ENCODE measurements around the gene IL10RB. TPM values are rescaled to one million over a fixed set of nuclear protein-coding genes. Genes with fewer than 3 reads are reported as not detected.

IL10RB gene
- total and polyA plus RNA-seq, 10 of the 15 experiments (the other 5 are each of a cell fraction or from before 2014, with no cell fraction given), result 15.0 to 55.1 (median 34.9) TPM

GRCh38 chr21:33238565-33239255, 27.5 kb upstream of the IL10RB start (continued):
- TF ChIP-seq, protein P1, sequence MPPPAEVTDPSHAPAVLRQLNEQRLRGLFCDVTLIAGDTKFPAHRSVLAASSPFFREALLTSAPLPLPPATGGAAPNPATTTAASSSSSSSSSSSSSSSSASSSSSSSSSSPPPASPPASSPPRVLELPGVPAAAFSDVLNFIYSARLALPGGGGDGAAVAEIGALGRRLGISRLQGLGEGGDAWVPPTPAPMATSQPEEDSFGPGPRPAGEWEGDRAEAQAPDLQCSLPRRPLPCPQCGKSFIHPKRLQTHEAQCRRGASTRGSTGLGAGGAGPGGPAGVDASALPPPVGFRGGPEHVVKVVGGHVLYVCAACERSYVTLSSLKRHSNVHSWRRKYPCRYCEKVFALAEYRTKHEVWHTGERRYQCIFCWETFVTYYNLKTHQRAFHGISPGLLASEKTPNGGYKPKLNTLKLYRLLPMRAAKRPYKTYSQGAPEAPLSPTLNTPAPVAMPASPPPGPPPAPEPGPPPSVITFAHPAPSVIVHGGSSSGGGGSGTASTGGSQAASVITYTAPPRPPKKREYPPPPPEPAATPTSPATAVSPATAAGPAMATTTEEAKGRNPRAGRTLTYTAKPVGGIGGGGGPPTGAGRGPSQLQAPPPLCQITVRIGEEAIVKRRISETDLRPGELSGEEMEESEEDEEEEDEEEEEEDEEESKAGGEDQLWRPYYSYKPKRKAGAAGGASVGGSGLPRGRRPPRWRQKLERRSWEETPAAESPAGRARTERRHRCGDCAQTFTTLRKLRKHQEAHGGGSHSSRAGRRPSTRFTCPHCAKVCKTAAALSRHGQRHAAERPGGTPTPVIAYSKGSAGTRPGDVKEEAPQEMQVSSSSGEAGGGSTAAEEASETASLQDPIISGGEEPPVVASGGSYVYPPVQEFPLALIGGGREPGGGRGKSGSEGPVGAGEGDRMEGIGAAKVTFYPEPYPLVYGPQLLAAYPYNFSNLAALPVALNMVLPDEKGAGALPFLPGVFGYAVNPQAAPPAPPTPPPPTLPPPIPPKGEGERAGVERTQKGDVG (CRISPR knock-in tag; IDR thresholded peaks at IDR 0.05), result no peak
- 0 out of 2 replicates have a peak, but pooled peaks have one; percentile 20 for TF ChIP-seq SMC3 (IDR thresholded peaks at IDR 0.05; ENCODE audit: borderline replicate concordance, low read length)
- TF ChIP-seq, protein P2, sequence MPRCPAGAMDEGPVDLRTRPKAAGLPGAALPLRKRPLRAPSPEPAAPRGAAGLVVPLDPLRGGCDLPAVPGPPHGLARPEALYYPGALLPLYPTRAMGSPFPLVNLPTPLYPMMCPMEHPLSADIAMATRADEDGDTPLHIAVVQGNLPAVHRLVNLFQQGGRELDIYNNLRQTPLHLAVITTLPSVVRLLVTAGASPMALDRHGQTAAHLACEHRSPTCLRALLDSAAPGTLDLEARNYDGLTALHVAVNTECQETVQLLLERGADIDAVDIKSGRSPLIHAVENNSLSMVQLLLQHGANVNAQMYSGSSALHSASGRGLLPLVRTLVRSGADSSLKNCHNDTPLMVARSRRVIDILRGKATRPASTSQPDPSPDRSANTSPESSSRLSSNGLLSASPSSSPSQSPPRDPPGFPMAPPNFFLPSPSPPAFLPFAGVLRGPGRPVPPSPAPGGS (IDR thresholded peaks at IDR 0.05; ENCODE audit: borderline replicate concordance, insufficient read depth, low read depth, low read length, poor library complexity, severe bottlenecking), result peak; percentile 53
- peak; percentile 41; the same call in 1 of the 2 replicates for TF ChIP-seq GABPA (IDR thresholded peaks at IDR 0.05; ENCODE audit: low read depth)
- no peak for TF ChIP-seq E2F4 (IDR thresholded peaks at IDR 0.05; ENCODE audit: low read depth, low read length)
- TF ChIP-seq TCF7 (IDR thresholded peaks at IDR 0.05; ENCODE audit: borderline replicate concordance), result peak; percentile 24; the same call in 1 of the 2 replicates
- TF ChIP-seq YBX1 (IDR thresholded peaks at IDR 0.05), result no peak
- TF ChIP-seq PKNOX1 (IDR thresholded peaks at IDR 0.05), result peak; percentile 28; the same call in 1 of the 2 replicates
- TF ChIP-seq BHLHE40 (IDR thresholded peaks at IDR 0.05; ENCODE audit: borderline replicate concordance in 1 of 2, low read depth in 2 of 2, low read length in 1 of 2), result peak; percentile 32 to 76; a peak in 3 of 4 replicates
- TF ChIP-seq ZNF274 (IDR thresholded peaks at IDR 0.05; ENCODE audit: insufficient read depth, insufficient read length), result no peak
- no peak for TF ChIP-seq ZNF622 (IDR thresholded peaks at IDR 0.05)
- no peak for TF ChIP-seq PML (IDR thresholded peaks at IDR 0.05; ENCODE audit: low read length)
- TF ChIP-seq, protein P3, sequence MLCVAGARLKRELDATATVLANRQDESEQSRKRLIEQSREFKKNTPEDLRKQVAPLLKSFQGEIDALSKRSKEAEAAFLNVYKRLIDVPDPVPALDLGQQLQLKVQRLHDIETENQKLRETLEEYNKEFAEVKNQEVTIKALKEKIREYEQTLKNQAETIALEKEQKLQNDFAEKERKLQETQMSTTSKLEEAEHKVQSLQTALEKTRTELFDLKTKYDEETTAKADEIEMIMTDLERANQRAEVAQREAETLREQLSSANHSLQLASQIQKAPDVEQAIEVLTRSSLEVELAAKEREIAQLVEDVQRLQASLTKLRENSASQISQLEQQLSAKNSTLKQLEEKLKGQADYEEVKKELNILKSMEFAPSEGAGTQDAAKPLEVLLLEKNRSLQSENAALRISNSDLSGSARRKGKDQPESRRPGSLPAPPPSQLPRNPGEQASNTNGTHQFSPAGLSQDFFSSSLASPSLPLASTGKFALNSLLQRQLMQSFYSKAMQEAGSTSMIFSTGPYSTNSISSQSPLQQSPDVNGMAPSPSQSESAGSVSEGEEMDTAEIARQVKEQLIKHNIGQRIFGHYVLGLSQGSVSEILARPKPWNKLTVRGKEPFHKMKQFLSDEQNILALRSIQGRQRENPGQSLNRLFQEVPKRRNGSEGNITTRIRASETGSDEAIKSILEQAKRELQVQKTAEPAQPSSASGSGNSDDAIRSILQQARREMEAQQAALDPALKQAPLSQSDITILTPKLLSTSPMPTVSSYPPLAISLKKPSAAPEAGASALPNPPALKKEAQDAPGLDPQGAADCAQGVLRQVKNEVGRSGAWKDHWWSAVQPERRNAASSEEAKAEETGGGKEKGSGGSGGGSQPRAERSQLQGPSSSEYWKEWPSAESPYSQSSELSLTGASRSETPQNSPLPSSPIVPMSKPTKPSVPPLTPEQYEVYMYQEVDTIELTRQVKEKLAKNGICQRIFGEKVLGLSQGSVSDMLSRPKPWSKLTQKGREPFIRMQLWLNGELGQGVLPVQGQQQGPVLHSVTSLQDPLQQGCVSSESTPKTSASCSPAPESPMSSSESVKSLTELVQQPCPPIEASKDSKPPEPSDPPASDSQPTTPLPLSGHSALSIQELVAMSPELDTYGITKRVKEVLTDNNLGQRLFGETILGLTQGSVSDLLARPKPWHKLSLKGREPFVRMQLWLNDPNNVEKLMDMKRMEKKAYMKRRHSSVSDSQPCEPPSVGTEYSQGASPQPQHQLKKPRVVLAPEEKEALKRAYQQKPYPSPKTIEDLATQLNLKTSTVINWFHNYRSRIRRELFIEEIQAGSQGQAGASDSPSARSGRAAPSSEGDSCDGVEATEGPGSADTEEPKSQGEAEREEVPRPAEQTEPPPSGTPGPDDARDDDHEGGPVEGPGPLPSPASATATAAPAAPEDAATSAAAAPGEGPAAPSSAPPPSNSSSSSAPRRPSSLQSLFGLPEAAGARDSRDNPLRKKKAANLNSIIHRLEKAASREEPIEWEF (IDR thresholded peaks at IDR 0.05; ENCODE audit: insufficient replicate concordance, low read depth, low read length), result peak; percentile 48
- TF ChIP-seq MYC (IDR thresholded peaks at IDR 0.05; ENCODE audit: insufficient read depth, insufficient read length, insufficient replicate concordance, low read length, severe bottlenecking), result no peak
- peak; percentile 93 for TF ChIP-seq NFIC (IDR thresholded peaks at IDR 0.05; ENCODE audit: low read depth, low read length)
- TF ChIP-seq SREBF1 (IDR thresholded peaks at IDR 0.05; ENCODE audit: low read length), result no peak
- peak; percentile 69 for TF ChIP-seq BMI1 (IDR thresholded peaks at IDR 0.05; ENCODE audit: borderline replicate concordance)
